Measurements from ENCODE around the gene TBX10. TPM values are rescaled to one million over a fixed set of nuclear protein-coding genes. Genes with fewer than 3 reads are reported as not detected.
"Not testable (repeated sequence)": the region's sequence is repeated elsewhere in the genome, so short reads cannot be mapped to it uniquely, and the experiment has no call there.

Gene TBX10
- total RNA-seq, 4 donors from 2014 or later, result not detected

DNA sequence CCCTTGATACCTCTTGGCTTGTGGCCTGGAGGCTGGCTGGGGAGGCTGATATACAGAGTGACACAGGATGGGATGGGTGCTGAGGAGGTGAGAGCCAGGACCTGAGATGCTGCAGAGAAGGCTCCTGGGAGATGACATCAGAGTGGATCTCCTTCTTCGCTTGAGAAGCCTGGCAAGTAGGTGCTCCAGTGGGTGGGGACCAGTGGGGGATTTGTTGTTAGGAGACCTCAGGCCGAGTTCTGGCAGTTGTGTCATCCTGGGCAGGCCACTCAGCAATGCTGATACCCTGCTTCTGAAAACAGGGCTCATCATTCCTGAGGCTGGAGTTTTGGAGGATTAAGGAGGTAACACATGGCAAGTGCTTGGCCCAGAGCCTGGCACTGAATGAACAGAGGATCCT is 34.7 kb downstream of the TBX10 start:
- TF ChIP-seq CTCF (IDR thresholded peaks at IDR 0.05), result no peak
- no peak for ATAC-seq (ENCODE audit: low FRiP score)
- DNase-seq (ENCODE audit: low spot score), result no peak

DNA sequence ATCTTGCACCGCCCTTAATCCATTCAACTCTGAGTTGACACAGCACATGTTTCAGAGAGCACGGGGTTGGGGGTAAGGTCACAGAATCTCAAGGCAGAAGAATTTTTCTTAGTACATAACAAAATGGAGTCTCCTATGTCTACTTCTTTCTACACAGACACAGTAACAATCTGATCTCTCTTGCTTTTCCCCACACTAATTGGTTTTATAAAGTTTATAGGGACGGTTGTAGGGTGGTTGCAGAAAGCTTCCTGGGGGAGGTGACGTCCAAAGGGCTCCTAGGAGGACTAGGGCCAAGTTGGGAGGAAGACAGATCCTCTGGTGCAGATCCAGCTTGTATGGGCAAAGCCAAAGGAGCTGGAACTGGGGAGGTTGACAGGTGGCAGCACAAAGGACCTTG is 35.4 kb downstream of the TBX10 start:
- ATAC-seq (ENCODE audit: low FRiP score); DNase-seq (ENCODE audit: low spot score): not testable (repeated sequence)

DNA sequence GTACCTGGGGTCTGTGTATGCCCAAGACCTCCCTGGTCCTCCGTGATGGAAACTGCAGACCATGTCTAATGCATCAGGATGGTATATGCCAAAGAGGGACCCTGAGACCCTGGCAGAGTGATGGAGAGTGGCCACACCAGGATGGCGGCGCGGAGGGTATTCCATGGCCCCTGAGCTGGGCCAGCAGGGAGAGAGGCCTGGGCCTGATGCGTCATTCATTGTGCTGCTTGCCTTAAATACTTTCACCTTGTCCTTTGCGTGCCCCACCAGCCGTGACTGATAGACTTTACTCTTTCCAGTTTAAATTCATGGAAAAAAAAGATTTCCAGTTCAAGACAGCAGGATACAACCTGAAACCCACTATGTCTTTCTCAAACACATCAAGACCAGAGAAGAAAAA is 38.5 kb downstream of the TBX10 start:
- DNase-seq (ENCODE audit: low spot score), result no peak
- ATAC-seq (ENCODE audit: low FRiP score), result no peak
- no peak for TF ChIP-seq CTCF (IDR thresholded peaks at IDR 0.05)

DNA sequence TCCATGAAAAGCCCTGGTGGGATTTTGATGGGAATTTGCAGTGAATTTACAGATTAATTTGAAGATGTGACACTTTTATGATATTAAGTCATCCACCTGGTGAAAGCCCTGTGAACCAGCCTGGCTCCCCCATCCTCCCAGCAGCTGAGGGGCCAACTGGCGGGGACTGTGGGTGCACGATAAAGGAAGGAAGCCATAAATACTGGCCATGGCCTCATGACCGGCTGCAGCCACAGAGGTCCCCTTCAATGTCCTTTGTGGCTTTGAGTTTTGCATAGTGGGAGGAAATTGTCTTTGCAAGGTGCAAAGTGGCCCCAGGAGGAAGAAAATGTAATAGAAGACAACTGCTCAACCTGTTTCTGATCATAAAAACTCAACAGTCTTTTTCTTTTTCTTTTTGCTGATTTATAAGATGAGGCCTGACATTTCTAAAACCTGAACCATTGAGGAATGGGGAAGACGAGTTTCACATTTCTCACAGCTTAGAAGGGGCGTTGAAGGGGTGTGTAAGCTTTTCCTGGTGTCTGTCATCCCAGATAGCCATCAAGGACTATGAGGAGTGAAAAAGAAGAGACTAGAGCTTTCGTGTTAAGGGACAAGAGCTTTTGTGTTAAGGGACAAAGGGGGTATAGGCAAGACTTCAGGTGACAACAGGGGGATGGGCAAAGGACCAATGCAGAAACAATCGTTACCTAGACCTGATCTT is 39.1 kb downstream of the TBX10 start:
- DNase-seq (ENCODE audit: low spot score) (no peak), ATAC-seq (ENCODE audit: low FRiP score) (no peak)
- no peak for TF ChIP-seq CTCF (IDR thresholded peaks at IDR 0.05)

DNA sequence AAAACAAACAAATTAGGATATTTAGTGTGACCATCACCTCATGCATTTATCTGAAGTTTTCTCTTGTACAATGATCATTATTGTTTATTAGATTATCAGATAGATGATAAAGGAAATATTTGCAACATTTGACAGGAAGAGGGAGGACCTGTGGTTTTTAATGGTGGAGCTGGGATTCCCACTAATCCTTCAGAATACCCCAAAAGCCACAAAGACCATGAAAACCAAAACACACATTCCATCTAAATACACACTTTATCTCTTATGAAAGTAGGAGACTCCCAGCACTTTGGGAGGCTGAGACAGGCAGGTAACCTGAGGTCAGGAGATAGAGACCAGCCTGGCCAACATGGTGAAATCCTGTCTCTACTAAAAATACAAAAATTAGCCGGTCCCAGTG is 40.4 kb downstream of the TBX10 start:
- TF ChIP-seq CTCF (IDR thresholded peaks at IDR 0.05), result no peak
- DNase-seq (ENCODE audit: low spot score) (no peak), ATAC-seq (ENCODE audit: low FRiP score) (no peak)

DNA sequence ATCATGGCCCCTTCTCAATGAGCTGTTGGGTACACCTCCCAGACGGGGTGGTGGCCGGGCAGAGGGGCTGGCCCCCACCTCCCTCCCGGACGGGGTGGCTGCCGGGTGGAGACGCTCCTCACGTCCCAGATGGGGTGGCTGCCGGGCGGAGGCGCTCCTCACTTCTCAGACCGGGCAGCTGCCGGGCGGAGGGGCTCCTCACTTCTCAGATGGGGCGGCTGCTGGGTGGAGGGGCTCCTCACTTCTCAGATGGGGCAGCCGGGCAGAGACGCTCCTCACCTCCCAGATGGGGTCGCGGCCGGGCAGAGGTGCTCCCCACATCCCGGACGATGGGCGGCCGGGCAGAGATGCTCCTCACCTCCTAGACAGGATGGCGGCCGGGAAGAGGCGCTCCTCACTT is 41.6 kb downstream of the TBX10 start:
- ATAC-seq (ENCODE audit: low FRiP score); DNase-seq (ENCODE audit: low spot score): not testable (repeated sequence)

- ATAC-seq (ENCODE audit: low FRiP score); DNase-seq (ENCODE audit: low spot score): not testable (repeated sequence)
These were observed 42.1 kb downstream of the TBX10 start for GRCh38 chr11:67597458-67597857.

- no peak for TF ChIP-seq CTCF (IDR thresholded peaks at IDR 0.05)
- DNase-seq (ENCODE audit: low spot score) (no peak), ATAC-seq (ENCODE audit: low FRiP score) (no peak)
These were observed 42.7 kb downstream of the TBX10 start for GRCh38 chr11:67596753-67597300.

DNA sequence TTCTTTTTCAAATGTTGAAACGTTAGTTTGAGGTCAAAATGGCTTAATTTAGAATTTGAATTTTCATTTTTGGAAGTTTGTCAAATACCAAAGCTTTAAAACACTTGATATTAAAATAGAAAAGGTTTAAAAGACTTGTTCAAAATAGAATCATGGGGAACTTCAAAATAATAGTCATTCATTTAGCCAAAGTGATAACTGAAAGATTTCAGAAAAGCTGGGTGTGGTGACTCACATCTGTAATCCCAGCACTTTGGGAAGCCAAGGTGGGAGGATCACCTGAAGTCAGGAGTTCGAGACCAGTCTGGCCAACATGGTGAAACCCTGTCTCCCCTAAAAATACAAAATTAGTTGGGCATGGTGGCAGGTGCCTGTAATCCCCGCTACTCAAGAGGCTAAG is 45.1 kb downstream of the TBX10 start:
- DNase-seq (ENCODE audit: low spot score), result no peak
- TF ChIP-seq CTCF (IDR thresholded peaks at IDR 0.05), result no peak

More for the DNA sequence above, 45.1 kb downstream of the TBX10 start:
- ATAC-seq (ENCODE audit: low FRiP score), result no peak

All from omental fat pad (tissue), 4 donors.